HG02885 (cell line): ENCODE measurements around the gene STH.

Experiments used
- ATAC-seq: cut with Tn5 transposase; IDR thresholded peaks from one replicate; pipeline ENCODE4 v1.9.1; 2021; ENCODE audit warnings: mild to moderate bottlenecking; ENCODE audit not compliant: unreplicated experiment, poor library complexity

The STH gene

GRCh38 chr17:45982791-45983613, 16.0 kb upstream of the STH start:
- no peak for ATAC-seq

DNA sequence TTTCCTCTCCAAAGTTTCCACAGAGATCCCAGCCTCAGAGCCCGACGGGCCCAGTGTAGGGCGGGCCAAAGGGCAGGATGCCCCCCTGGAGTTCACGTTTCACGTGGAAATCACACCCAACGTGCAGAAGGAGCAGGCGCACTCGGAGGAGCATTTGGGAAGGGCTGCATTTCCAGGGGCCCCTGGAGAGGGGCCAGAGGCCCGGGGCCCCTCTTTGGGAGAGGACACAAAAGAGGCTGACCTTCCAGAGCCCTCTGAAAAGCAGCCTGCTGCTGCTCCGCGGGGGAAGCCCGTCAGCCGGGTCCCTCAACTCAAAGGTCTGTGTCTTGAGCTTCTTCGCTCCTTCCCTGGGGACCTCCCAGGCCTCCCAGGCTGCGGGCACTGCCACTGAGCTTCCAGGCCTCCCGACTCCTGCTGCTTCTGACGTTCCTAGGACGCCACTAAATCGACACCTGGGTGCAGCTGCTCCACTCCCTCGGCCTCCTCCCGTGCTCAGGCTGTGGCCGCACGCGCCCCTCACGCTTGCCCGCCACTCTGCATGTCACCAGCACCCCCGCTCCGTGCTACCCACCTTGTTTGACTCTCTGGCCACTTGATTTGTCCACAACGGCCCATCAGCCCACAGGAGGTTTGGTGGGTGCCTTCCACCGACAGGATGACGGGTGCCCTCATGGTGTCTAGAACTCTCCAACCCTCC, 15.3 kb upstream of the STH start:
- ATAC-seq: no peak

DNA sequence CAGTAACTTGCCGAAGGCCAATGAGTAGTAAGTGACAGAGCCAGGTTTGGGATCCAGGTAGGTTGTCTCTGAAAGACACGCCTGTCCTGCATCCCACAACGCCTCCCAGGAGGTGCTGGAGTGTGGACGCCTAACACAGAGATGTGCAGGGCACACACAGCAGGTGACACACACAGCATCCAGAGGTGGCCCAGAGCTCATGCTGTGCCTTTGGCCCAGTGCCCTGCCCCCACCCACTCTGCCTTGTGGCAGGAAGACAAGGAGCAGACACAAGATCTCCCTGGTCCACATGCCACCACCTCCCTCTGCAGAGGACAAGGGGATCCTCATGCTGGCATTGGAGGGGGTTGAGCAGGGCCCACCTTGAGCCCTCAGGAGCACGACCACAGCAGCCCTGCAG, 14.7 kb upstream of the STH start:
- ATAC-seq: no peak

DNA sequence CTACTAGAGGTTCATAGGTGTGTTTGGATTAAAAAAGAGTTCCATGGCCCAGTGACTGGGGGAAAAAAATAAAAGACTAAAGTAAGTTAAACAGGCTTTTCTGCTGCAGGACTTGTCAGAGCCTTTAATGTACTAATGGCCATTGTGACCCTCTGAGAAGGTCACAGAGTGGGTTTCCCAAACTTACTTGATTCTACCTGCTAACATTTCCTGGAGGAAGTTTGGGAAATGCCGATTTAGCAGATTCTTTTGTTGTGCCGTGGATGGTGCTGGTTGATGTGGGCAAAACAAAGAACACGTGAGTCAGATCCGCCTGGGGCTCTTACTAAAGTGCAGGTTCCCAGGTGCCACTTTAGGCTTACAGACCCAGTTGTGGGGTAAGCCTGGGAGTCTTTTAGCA, 13.6 kb upstream of the STH start:
- no peak for ATAC-seq

- no peak for ATAC-seq
Measured at GRCh38 chr17:45986056-45986455, 13.0 kb upstream of the STH start.

- no peak for ATAC-seq
Measured at GRCh38 chr17:45987706-45988105, 11.3 kb upstream of the STH start.

DNA sequence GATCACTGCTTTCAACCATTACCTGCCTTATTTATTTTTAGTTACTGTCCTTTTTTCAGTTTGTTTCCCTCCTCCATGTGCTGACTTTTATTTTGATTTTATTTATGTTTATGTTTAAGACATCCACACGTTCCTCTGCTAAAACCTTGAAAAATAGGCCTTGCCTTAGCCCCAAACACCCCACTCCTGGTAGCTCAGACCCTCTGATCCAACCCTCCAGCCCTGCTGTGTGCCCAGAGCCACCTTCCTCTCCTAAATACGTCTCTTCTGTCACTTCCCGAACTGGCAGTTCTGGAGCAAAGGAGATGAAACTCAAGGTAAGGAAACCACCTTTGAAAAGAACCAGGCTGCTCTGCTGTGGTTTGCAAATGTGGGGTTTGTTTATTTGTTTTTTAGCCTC, 9.3 kb upstream of the STH start:
- no peak for ATAC-seq

DNA sequence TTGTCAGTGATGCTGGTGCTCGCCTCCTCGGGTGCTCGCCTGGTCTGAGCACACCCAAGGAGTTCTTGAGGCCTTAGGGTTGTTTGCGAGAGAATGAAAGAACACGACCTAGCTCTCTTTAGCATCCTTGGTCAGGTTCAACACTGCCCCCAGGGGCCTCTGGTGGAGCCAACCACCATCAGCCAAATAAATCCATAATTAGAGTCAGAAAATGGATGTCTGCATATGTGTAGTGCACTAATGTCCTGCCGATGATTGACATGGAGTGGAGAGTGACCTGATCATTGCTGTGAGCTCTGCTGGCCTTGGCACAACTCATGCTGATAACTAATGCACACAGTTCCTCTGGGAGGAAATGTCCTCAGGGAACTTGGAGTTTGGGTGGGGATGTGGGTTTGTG, 8.2 kb upstream of the STH start:
- no peak for ATAC-seq

DNA sequence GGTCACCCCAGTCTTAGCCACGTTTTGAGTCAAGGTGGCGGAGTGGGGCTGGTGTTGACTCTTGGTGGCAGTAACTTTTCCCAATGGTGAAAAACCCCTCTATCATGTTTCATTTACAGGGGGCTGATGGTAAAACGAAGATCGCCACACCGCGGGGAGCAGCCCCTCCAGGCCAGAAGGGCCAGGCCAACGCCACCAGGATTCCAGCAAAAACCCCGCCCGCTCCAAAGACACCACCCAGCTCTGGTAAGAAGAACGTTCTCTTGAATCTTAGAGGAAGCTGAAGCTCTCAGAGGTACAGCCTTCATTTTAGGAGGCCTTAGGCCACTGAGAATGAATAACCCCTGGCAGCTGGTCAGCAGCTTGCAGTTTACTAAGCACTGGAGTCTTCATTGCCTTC, 7.7 kb upstream of the STH start:
- ATAC-seq: no peak

DNA sequence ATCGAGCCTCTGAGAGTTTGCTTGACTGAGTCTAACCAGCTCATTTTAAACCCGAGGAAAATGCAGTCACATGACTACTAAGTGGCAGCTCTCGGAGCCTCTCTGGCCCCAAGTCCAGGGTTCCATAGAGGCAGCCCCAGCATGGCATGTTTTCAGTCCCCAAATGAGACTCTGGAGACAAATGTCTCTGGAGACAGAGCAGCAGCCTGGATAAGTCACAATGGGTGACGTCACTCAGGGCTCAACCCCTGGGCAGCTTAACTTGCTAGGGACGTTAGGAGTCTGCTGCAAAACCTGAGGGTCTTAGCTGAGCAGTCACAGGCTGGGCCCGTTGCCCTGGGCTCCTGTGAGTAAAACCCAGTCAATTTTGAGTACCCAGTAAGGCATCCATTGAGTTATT, 6.9 kb upstream of the STH start:
- no peak for ATAC-seq

GRCh38 chr17:45992904-45993303, 6.1 kb upstream of the STH start:
- ATAC-seq: no peak

DNA sequence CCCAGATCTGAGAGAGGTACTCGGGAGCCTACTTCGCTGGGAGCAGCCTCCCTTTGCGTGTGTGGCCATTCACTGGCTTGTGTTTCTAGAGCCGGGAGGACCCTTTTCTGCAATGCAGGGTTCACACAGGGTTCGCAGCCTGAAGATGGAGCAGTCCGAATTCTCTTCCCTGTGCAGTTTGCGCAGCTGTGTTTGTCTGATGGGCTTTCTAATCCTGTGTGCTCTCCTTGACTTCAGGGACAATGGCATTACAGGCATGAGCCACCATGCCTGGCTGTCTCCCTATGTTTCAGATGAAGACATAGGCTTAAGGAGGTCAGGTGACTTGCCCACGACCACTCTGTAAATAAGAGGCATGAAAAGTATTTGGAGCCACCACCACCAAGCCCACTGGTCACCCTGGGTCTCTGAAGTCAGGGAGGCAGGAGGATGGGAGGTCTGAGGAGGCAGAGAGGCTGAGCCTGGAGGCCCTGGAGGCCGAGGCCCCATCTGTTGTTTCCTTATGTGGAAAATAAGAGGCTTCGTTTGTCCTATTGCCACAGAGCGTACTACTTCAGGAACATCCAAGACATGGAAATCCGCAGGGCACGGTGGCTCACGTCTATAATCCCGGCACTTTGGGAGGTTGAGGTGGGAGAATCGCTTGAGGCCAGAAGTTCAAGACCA, 5.0 kb upstream of the STH start:
- ATAC-seq: no peak

DNA sequence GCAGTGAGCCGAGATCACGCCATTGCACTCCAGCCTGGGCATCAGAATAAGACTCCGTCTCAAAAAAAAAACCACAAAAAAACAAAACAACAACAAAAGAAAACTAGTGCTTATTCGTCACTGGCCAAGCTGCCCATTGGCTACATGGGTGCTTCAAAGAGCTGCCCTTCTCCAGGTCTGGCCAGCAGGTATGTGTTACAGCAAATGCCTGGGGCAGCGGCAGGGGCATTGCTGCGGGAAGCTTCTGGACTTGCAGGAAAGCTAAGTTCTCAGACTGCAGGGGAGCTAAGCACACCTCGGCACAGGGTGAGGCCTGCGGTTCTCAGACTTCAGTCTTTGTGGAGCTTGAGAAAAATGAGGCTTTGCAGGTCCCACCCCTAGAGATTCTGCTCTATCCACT, 4.1 kb upstream of the STH start:
- no peak for ATAC-seq

DNA sequence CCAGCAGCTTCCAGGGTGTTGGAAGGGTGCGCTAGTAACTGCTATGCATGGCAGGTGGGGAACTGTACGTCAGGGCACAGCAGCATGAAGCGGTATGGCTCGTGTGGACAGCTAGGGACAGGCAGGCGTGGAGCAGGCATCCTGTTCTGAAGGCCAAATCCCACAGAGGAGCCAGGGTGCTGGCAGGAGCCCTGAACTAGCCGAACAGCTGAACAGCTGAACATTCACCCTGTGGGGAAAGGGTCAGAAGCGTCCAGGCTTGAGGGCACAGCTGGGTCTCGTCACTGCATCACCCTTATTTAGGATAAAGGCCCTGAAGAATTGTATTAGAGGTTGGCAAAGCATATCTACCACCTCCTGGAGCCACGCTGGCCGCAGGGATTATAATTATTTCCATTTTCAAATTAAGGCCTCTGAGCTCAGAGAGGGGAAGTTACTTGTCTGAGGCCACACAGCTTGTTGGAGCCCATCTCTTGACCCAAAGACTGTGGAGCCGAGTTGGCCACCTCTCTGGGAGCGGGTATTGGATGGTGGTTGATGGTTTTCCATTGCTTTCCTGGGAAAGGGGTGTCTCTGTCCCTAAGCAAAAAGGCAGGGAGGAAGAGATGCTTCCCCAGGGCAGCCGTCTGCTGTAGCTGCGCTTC, 3.3 kb upstream of the STH start:
- no peak for ATAC-seq

GRCh38 chr17:45996282-45996937, 2.6 kb upstream of the STH start:
- ATAC-seq: no peak

DNA sequence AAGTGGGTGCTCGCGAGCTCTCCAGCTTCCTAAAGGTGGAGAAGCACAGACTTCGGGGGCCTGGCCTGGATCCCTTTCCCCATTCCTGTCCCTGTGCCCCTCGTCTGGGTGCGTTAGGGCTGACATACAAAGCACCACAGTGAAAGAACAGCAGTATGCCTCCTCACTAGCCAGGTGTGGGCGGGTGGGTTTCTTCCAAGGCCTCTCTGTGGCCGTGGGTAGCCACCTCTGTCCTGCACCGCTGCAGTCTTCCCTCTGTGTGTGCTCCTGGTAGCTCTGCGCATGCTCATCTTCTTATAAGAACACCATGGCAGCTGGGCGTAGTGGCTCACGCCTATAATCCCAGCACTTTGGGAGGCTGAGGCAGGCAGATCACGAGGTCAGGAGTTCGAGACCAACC, 1.9 kb upstream of the STH start:
- no peak for ATAC-seq

- no peak for ATAC-seq
Measured at GRCh38 chr17:45997624-45998023, 1.4 kb upstream of the STH start.

DNA sequence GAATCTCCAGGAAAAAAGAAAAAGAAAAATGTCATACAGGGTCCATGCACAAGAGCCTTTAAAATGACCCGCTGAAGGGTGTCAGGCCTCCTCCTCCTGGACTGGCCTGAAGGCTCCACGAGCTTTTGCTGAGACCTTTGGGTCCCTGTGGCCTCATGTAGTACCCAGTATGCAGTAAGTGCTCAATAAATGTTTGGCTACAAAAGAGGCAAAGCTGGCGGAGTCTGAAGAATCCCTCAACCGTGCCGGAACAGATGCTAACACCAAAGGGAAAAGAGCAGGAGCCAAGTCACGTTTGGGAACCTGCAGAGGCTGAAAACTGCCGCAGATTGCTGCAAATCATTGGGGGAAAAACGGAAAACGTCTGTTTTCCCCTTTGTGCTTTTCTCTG, 845 bp downstream of the STH start:
- no peak for ATAC-seq

- no peak for ATAC-seq
Measured at GRCh38 chr17:46000292-46000691, 1.2 kb downstream of the STH start.

DNA sequence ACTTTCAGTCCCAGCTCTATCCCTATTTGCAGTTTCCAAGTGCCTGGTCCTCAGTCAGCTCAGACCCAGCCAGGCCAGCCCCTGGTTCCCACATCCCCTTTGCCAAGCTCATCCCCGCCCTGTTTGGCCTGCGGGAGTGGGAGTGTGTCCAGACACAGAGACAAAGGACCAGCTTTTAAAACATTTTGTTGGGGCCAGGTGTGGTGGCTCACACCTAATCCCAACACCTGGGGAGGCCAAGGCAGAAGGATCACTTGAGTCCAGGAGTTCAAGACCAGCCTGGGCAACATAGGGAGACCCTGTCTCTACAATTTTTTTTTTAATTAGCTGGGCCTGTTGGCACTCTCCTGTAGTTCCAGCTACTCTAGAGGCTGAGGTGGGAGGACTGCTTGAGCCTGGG, 1.7 kb downstream of the STH start:
- no peak for ATAC-seq
